Suppressor macrophage treated with lipopolysaccharide for 4 hours (primary cell): ENCODE data around the gene STT3B.
A peak's percentile ranks its signal among the peaks of the same experiment; 100 is the strongest.

ENCODE experiments used
- DNase-seq: peaks from one replicate; pipeline ENCODE4 v3.0.0-alpha.2; 2020

STT3B gene

DNA sequence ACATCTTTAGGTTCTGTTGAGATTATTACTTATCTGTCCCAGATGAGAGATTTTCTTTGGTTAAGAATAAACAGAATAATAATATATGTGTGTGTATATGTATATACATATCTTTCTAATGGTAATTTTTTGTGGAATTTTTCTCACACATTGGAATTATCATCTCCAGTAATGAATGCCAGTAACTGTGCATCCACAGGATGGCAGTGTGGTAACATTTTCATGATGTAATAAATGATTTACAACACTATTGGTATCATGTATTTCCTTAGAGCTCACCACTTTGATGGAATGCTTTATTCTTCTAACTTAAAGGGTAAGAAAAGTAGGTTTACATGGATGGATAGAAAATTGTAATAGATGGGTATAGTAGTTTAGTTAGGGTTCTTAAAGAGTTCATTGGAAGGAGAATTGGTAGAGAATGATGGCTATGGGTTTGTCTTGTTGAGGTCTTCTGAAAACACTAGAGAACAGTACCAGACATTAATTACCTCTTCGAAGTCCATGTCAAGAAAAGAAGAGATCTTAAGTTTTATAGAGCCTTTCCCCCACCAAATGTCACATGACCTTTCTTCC is 78.1 kb downstream of the STT3B start:
- DNase-seq, result peak; percentile 54

DNA sequence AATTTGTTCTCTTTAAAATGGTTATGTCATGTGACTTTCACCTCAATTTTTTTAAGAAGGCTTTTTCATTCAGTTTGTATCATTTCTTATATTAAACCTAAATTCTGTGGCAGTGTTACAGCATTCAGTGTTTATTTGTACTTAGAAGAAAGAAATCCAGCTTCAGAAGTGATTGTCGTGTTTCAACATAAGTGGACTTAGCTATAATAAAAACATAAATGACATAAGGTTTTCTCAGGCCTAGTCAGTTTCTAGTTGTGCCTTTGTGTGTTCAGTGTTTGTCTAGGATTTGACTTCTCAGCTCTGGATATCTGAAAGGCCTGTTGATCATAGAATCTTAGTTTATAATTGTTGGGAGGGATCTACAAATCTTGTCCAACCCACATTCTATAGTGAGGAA is 80.5 kb downstream of the STT3B start:
- no peak for DNase-seq

DNA sequence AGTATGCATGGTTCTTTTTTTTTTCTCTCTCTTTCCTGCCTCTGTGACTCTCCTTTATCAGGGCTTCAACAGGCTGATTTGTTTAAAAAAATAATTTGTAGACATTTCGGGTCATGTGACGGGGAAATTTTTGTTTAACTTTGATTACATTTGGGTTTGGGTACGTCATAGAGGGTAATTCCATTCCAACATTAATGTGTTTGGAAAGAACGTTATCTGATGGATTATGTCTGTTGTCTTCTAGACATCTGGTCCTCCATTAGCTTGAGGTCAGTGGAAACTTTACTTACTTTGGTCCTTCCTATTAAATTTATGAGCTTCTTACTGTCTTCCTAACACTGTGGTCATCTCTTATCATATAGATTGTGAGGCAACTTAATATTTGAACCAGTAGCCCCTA is 80.9 kb downstream of the STT3B start:
- no peak for DNase-seq

DNA sequence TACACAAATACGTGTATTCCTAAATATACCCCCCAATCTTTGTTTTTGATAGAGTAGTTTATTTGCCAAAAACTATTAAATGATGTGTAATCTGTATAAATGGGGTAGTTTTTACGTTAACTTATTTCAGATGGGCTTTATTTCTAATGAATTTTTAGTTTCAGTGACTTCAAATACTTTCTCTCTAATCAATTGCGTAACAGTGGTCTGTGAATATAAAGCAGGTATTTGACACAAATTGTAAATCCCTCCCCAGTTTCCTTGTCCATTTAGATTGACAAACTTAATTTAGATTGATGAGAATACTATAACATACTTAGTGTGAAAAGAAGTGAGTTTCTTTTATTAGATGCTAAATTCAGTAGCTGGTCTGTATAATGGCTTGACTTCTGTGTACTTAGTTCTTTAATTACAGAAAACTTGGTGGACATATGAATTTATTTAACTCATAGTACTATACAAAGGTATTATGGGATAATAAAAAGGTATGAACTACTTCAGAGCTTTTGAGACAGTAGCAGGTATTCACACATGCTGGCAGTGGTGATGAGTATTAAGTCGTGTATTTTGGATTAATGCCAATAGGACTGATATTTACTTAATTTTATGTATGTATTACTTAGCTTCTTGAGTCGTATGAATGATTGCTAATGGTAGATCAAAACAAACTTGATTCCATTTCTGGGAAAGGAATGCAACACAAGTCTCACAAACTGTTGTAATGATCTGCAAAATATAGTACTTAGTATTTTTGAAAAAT is 81.6 kb downstream of the STT3B start:
- no peak for DNase-seq

DNA sequence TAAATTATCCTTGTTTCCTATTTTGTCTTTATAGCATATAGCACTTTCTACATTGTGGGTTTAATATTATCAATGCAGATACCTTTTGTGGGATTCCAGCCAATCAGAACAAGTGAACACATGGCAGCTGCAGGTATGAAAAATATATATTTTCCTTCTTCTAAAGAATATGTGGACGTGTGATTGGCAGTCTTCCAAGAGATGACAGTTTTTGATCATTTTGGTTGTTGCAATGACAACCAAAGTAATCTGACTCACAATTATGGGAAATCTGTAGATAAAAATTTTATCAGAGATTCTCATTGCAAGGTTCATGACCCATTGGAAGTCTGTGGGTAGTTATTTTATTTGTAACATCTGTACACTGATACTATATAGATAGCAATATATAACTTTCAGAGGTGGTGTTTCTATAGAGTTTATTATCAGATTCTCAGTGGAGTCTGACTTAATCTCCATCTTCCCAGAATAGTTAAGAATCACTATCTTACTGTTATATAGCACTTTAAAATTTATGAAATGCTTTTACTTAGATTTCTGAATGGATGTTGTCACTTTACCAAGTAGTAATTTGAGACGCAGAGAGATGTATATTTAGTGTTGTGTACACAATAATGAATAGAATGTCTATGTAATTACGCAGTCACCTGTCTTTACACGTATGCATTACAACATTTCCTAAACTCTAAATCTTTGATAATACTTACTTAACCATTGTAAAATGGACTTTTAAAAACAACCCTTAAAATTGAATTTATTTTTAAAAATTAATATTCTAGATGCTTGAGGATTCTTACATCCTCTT is 82.5 kb downstream of the STT3B start:
- DNase-seq, result peak; percentile 4

DNA sequence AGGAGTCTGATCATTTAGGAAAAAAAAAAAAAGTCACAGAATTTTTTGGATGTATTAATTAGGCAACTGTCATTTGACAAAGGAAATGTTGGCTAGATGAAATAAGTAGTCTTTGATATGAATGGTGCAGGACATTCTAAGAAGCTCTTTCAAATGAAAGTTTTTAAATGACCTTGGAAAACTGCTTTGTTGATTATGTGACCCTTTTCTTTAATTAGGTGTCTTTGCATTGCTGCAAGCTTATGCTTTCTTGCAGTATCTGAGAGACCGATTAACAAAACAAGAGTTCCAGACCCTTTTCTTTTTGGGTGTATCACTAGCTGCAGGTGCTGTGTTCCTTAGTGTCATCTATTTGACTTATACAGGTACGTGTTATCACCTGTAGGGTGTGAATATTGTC is 84.0 kb downstream of the STT3B start:
- no peak for DNase-seq

DNA sequence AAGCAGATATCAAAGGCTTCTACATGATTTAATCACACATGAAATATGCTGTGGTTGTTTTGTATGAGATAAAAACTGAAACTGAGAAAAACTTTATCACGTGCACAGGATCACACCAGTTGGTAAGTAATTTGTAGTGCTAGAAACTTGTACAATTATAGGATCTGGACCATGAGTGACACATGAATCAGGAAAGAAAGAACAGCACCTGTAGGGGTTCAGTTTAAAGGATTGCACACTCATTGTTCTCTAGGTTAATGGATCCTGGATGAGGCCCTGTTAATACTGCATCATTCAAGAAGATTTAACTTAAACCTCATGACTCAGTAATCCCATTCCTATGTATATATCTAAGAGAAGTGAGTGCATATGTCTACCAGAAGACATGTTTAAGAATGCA is 87.9 kb downstream of the STT3B start:
- DNase-seq, result no peak

DNA sequence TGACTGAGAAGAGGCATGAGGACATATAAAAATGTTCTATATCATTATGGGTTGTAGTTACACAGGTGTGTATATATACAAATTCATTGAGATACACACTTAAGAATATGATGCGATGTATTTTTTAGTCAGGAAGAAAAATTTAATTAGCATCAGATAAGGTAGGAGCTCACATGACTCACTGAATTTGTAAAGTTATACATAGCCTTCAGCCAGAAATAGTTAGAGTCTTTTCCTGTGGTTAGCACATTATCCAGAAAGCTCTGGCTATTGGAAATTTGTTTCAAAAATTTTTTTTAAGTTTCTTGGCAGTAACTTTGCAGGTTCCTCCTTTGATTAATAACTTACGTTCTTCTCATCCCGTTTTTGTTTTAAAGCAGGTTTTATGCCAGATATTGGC is 88.6 kb downstream of the STT3B start:
- DNase-seq, result no peak

DNA sequence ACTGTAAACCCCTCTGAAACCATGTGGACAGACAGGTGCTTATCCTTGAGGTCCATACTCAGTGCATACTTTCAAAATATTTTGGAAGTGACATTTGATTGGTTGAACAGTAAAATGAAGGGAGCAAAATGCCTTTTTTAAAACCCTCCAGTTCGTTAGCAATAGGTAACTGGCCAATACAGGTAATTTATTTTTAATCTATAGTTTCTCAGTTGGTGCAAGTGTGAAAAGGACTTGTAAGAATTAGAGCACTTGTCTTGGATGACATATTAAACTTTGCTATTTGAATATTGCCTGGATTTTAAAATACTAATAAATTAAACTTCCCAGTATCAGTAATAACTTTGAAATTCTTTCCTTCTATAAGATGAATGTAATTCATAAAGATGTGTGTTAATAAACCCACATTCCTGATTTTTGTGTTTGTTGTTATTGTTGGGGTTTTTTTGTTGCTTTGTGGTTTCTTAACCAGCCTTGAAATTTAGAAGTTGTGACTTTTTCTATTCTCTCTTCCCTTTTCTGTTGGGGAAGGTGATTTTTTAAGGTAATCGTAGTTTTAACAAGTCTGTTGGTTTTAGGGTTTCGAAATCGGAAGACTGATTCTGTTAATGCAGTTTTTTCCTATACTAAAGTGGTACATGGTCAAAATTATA is 90.0 kb downstream of the STT3B start:
- no peak for DNase-seq

DNA sequence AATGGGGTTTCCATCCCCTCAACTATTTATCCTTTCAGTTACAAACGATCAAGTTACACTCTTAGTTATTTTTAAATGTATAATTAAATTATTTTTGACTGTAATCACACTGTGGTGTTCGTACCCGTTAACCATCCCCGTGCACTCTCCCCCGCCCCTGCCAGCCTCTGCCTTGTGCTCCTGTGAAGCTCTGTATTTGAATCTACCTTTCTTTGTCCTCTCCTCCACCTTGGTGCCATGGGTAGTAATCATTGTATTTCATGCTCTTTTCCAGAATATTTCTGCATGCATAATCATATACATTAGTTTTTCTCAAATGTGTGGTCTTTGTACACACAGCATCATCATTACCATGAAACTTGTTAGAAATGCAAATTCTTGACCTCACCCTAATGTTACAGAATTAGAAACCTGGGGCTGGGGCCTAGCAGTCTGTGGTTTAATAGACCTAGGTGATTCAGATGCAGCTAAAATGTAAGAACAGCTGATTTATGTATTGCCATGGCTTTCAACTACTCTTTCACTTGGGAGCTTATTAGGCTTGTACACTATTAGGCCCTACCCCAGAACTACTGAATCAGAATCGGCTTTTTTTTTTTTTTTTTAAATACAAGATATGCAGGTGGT is 91.5 kb downstream of the STT3B start:
- no peak for DNase-seq

DNA sequence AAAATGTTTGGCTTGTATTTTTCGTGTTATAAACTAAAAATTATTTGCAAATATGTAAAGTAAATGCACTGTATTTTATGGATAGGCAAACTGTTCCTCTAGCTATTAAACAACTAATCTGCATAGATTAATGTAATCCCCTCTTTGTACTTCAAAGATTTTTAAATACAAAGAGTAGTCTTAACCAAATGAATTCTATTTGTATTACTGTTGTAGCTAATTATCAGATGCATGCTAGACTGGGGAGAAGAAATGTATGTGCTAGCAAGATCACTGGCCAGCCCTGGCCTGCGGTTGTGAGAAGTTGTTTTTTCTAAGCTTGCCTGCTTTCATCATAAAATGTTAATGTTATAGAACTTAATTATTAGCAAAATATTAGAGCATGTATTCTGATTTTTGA is 92.6 kb downstream of the STT3B start:
- DNase-seq, result no peak

DNA sequence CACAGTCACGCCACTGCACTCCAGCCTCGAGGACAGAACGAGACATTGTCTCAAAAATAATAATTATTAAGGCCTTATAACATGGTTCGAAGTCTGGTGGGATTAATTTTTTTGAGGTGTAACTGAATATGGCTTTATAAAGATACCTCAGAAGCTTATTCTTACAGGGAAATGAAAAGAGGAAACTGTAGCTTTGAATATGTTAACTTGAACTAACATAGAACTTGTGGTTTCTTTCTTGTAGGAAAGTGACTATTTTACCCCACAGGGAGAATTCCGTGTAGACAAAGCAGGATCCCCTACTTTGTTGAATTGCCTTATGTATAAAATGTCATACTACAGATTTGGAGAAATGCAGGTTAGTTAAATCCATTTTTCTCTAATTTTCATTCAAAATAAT is 96.3 kb downstream of the STT3B start:
- DNase-seq, result peak; percentile 8

DNA sequence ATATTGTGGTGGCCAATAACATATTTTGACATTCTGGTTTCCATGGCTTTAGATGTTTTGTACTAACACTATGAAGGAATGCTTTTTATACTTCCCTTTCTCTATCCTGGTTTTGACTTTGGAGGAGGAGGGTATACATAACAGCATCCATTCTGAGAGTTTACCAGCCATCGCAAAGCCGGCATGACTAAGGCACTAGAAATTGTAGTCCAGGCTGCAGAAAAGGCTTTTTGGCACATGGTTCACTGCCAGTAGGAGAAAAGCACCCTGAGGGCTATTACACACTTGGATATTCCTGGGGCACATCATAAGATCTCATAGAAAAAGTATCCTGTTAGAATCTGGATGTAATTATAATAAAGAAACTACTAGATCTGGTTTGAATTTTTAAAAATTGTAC is 101.8 kb downstream of the STT3B start:
- DNase-seq, result no peak

DNA sequence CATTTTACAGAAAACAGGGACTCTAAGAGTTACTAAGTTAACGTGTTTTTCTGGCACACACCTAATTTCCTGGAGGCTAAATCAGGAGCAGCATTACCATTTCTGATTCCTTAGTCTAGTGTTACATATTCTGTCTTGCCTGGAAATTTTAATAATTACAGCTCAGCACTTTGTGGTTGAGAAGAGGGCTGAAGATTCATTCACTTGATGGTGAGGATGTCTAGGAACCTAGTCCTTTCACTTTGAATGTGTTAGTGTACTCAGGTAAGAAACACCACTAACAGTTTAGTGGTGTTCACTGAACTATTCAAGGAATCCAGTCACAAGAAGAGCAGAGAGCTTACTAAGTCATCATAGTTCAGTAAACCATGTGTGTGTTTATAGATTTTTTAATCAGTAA is 102.8 kb downstream of the STT3B start:
- no peak for DNase-seq

DNA sequence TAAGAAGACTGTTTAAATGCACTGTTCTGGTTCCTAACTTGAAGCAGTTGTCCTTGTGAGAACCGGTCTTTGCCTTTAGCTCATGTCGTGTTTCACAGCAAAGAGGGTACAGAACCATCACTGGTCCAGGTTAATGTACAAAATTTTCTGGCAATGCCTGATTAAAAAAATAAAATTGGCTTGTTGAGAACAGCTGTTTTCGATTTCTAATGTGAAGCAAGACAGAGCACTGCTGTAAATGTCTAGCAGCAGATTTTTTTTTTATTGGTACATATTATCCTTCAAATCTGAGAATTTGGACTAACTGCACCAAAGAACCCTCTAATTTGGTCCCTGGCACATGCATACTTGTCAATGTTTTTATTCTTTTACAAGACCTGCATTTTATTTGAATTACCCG is 103.3 kb downstream of the STT3B start:
- DNase-seq, result no peak

DNA sequence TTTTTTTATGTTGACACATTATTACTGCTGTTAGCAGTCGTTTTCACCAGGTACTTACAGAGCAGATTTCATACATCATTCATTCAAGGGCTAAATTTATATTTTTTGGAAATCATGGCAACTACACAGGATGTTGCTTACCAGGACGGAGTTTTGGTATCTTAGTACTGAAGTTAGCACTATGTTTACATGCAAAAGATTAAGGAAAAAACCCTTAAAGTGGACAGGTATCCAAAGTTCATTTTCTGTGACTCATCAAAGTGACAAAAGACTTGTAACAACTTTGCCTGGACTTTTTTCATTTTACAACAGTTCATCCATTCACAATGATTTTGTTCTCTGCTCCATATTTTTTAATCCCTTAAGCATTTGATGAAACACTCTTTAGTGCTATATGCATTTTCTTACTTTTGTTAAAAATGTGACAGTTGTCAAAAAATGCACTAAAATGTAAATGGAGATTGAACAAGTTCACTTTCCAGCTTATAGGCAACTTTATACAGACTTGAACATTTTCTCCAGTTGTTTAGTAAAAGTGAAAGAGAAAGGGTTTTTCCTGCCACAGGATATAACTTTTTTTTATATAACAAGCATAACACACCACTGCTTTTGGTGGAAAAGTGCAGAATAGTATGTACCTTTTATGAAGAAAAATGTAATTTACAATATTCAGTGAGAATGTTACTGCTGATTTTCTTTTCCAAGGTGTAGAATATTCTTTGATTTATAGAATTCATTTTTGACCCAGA is 104.1 kb downstream of the STT3B start:
- DNase-seq, result peak; percentile 25

DNA sequence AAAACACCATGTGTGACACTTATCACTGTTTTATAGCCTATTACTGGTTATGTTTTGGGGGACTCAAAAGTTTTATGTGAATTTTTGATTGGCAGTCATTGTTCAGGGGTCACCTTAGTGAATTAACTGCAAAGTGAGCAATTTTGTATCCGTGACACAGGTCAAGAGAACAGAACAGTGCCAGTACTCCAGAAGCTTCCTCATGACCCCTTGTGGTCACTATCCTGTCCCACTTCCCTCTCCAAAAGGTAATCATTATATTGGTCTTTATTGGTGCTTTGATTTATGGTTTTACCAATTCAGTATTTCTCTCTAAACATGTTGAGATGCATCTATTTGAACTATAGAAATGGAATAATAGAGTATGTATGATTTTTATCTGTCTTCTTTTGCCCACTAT is 107.1 kb downstream of the STT3B start:
- DNase-seq, result no peak

DNA sequence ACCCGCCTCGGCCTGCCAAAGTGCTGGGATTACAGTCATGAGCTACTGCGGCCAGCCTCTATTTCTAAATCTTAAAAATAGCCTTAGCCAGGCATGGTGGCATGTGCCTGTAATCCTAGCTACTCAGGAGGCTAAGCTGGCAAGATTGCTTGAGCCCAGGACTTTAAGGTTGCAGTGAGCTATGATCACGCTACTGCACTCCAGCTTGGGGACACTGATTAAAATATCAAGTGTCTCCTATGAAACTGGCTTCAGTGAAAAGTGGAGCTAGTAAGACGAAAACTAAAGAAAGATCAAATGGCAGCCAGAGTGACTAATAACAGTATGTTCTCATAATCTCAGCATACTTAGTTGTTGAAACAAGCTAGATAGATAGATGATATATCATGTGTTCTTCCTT is 112.5 kb downstream of the STT3B start:
- no peak for DNase-seq

DNA sequence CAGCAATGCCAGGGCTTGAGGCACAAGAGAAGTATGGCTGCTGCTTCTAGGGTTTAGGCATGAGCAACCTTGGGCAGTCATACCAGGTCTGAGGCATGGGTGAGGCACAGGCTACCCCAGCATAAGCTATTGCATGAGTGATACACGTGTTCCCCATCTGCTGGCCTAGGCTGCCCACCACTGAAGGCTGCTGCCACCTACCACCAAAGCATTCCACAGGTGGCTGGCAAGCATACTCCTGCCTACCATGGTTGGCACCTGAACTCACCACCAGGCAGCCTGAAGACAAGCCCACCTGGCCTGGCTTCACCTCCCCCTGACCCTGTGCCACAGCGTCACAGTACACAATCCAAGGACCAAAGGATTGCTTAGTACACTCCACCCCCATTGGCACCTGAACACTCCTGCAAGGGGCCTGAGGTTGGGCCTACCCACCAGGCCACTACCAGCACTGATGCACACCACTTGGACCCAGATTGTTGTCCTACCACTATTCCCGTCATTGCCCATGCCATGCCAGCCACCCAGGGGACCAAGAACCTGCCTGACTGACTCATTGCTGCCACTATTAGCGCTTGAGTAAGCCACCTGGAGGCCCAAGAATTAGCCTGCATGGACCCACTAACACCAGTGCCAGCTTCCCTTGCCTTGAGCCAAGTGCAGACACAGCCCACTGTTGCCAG is 115.7 kb downstream of the STT3B start:
- no peak for DNase-seq

DNA sequence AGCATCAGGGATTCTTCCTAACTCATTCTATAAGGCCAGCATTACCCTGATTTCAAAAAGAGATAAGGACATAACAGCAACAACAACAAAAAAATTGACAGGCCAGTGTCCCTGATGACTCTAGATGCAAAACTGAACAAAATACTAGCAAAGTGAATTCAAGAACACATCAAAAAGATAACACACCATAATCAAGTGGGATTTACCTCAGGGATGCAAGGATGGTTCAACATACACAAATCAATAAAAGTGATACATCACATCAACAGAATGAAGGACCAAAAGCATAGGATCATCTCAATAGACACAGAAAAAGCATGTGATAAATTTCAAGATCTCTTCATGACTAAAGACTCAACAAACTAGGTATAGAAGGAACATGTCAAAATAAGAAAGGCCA is 119.6 kb downstream of the STT3B start:
- no peak for DNase-seq

DNA sequence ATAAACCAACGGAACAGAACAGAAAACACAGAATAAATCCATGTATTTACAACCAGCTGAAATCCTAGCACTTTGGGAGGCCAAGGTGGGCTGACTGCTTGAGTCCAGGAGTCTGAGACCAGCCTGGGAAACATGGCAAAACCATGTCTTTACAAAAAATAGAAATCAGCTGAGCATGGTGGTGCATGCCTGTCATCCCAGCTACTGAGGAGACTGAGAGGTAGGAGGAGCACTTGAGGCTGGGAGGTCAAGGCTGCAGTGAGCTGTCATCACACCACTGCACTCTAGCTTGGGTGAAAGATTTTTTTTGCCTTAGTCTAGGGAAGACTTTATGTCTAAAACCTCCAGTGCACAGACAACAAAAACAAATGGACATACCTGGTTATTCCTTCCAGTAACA is 120.7 kb downstream of the STT3B start:
- no peak for DNase-seq

DNA sequence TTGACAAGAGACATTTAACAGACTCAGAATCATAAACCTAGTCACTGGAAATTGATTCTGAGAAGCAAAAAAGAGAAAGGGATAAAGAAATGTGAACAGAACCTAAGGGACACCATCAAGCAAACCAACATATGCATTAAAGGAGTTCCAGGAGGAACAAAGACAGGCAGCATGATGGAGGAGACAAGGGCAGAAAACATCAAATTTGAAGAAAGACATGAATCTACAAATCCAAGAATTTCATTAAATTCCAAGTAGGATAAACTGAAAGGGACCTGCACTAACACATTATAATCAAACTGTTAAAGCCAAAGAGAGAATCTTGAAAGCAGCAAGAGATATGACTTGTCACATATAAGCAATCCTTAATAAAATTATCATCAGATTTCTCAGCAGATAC is 122.3 kb downstream of the STT3B start:
- no peak for DNase-seq
